Skeletal muscle tissue (tissue), 4 donors: Measurements from ENCODE around the gene TAS2R5. TPM values are rescaled to one million over a fixed set of nuclear protein-coding genes. Genes with fewer than 3 reads are reported as not detected.
"Not testable (repeated sequence)": the region's sequence is repeated elsewhere in the genome, so short reads cannot be mapped to it uniquely, and the experiment has no call there.

Experiments used
- H3K27ac ChIP-seq: one replicate; pipeline ENCODE4 v1.7.0; 2013; ENCODE audit warnings: mild to moderate bottlenecking, low read depth, low read length, inconsistent platforms
- H3K27me3 ChIP-seq, 3 donors: one replicate each; pipeline ENCODE4 v1.7.0; 2013; ENCODE audit warnings: low read length in 3 of 3; ENCODE audit not compliant: control insufficient read depth in 3 of 3, insufficient read depth in 3 of 3
- H3K36me3 ChIP-seq, 3 donors: one replicate each; pipeline ENCODE4 v1.7.0; 2013; ENCODE audit warnings: low read length in 3 of 3; ENCODE audit not compliant: control insufficient read depth in 3 of 3, insufficient read depth in 3 of 3
- H3K4me1 ChIP-seq, 3 donors: one replicate each; pipeline ENCODE4 v1.7.0; 2013; ENCODE audit warnings: low read length in 3 of 3, mild to moderate bottlenecking in 3 of 3; ENCODE audit not compliant: control insufficient read depth in 3 of 3, insufficient read depth in 3 of 3
- H3K4me3 ChIP-seq, 3 donors: one replicate each; pipeline ENCODE4 v1.7.0; 2013; ENCODE audit warnings: low read length in 3 of 3
- H3K9ac ChIP-seq, 3 donors: one replicate each; pipeline ENCODE4 v1.7.0; 2013; ENCODE audit warnings: low read length in 3 of 3, mild to moderate bottlenecking in 3 of 3, moderate library complexity in 2 of 3, low read depth in 1 of 3
- H3K9me3 ChIP-seq, 3 donors: one replicate each; pipeline ENCODE4 v1.7.0; 2013; ENCODE audit warnings: low read length in 3 of 3; ENCODE audit not compliant: control insufficient read depth in 3 of 3
- total RNA-seq: library from RNA; depleted of rRNA; stranded (reverse); fragments of >200 nt; gene quantifications from one replicate; pipeline ENCODE4 v1.2.3, GENCODE V29; 2014
- donor health status: Osteomylitis.

Gene TAS2R5, protein sequence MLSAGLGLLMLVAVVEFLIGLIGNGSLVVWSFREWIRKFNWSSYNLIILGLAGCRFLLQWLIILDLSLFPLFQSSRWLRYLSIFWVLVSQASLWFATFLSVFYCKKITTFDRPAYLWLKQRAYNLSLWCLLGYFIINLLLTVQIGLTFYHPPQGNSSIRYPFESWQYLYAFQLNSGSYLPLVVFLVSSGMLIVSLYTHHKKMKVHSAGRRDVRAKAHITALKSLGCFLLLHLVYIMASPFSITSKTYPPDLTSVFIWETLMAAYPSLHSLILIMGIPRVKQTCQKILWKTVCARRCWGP
- 0.52 TPM for total RNA-seq

DNA sequence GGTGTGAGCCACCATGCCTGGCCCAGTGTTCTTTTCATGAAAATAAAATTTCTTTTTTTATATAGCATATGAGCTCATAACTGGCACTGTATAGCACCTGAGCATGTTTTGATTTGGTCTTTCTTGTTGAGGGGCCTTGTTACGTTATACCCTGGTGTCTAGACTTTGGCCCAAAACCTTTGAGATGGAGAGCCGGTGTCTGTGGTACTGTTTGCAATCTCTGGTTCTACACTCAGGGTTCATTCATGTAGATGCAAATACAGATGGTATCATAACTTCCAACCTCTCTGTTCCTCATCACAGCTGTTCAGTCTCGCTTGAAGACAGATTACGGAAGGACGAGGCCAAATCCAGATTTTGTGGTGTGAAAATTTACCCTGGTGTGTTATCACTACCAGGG lies at the start of gene TAS2R5:
TSS of gene TAS2R5 (plus strand) at position 301 of the 400 bp plus-strand sequence. CDS start 145 bp downstream, outside the sequence.
- H3K27ac ChIP-seq: no peak within 1 kb of the TSS
- no peaks in the 10 kb centered on the region for H3K9me3 ChIP-seq
- no peaks in the 10 kb centered on the region for H3K27me3 ChIP-seq
- no peaks in the 10 kb centered on the region for H3K4me1 ChIP-seq
- no peak within 1 kb of the TSS for H3K9ac ChIP-seq
- no peak within 1 kb of the TSS for H3K4me3 ChIP-seq
- peaks cover 2 to 6% (median 4%) of the 10 kb centered on the region in 3 donors for H3K36me3 ChIP-seq

DNA sequence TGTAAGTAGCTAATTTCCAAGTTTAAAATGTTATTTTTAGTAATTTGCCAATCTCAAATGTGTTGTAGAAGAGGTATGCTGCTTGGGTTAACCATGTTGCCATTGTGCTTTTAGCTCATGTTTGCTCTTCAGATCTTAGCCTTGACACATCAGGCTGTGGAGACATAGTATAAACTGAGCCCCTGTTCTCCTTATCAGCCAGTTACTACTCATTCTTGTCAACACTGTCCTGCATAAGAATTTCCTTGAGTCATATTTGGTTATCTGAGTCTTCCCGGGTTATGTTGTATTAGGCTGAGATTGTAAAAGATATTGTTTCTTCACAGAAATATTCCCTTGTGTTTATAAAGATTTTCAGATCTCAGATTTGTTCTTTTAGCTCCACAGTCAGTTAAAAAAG lies 47.8 kb upstream of the TAS2R5 start:
- Histone ChIP-seq H3K27ac (no peak overlapping the region), H3K36me3 (peaks cover 28 to 64% (median 52%) of the 10 kb centered on the region in 3 donors), H3K9me3 (no peaks in the 10 kb centered on the region), H3K9ac (no peak overlapping the region), H3K4me1 (peaks cover 5 to 21% (median 12%) of the 10 kb centered on the region in 3 donors), H3K27me3 (no peaks in the 10 kb centered on the region), H3K4me3 (no peak overlapping the region)

DNA sequence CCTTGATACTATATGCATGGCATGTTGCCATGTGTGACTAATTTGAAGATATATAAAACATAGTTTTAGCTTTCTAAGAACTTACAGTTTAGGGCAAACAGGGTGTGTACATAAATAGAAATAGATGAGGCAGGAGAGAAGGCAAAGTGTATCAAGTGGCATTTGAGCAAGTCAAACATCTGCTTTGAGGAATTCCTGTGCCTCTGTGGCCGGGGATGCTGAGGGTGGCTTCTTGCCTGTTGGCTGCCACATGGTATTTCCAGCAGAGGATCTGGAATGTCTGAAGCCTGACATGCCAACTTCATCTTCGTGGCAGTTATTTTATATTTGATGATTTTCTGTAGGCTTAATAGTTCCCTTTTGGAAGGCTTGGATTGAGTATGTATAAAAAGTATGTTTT lies 45.9 kb upstream of the TAS2R5 start:
- Histone ChIP-seq H3K27ac (no peak overlapping the region), H3K9ac (no peak overlapping the region), H3K4me3 (no peak overlapping the region), H3K36me3 (peaks cover 32 to 74% (median 52%) of the 10 kb centered on the region in 3 donors), H3K9me3 (no peaks in the 10 kb centered on the region), H3K4me1 (peaks cover 3 to 10% (median 5%) of the 10 kb centered on the region in 3 donors), H3K27me3 (no peaks in the 10 kb centered on the region)

DNA sequence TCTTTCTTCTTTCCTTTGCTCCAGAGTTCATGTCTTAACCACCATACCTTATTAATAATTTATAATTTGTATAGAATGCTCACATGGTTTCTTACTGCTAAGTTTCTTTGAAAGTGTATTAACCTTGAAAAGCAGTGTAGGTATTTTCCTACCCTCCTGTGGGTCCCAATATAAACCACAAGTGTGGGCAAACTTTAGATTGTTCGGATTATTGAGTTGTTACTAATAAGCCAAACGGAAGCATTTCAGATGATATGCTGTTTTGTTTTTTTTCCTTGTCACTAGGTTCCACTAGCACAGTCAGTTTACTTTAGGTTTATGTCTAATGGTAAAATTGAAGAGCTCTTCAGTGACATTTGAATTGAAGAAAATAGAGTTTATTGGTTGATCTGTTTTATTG lies 41.6 kb upstream of the TAS2R5 start:
- Histone ChIP-seq H3K36me3 (peaks cover 47 to 77% (median 65%) of the 10 kb centered on the region in 3 donors), H3K4me1 (no peaks in the 10 kb centered on the region), H3K27ac (no peak overlapping the region), H3K9ac (no peak overlapping the region), H3K27me3 (no peaks in the 10 kb centered on the region), H3K4me3 (no peak overlapping the region), H3K9me3 (peaks cover 3 to 7% (median 4%) of the 10 kb centered on the region in 3 donors)

DNA sequence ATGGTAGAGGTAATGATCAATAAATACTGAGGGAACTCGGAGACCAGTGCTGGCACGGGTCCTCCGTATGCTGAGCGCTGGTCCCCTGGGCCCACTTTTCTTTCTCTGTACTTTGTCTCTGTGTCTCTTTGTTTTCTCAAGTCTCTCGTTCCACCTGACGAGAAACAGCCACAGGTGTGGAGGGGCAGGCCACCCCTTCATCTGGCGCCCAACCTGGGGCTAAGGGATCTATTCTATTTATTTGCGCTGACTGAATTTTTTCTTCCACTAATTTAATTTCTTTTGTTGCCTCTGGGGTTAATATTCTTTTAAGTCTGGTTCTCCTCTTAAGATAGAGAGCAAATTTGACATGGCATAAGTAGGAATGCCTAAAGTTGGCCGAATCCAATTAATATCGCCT lies 38.1 kb upstream of the TAS2R5 start:
- H3K9ac ChIP-seq, H3K27me3 ChIP-seq, H3K4me1 ChIP-seq, H3K27ac ChIP-seq, H3K4me3 ChIP-seq, H3K9me3 ChIP-seq: not testable (repeated sequence)
- H3K36me3 ChIP-seq: peaks cover 33 to 57% (median 40%) of the 10 kb centered on the region in 3 donors

DNA sequence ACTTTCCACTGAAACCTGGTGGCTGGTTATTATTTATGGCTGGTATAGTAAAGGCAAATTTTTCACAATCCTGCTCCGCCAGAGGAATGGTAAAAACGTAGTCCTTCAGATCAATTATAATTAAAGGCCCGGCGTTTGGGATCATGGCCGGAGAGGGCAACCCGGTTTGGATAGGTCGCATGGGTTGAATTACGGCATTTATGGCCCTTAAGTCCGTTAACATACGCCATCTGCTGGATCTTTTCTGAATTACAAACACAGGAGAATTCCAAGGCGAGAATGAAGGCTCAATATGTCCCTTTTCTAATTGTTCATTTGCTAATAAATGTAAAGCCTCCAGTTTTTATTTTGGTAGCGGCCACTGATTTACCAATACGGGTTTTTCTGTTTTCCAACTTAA lies 37.4 kb upstream of the TAS2R5 start:
- Histone ChIP-seq H3K27me3 (no peaks in the 10 kb centered on the region), H3K27ac (no peak overlapping the region), H3K4me1 (no peaks in the 10 kb centered on the region), H3K9me3 (peaks cover 3 to 7% (median 4%) of the 10 kb centered on the region in 3 donors), H3K36me3 (peaks cover 39 to 63% (median 45%) of the 10 kb centered on the region in 3 donors), H3K4me3 (no peak overlapping the region), H3K9ac (no peak overlapping the region)

DNA sequence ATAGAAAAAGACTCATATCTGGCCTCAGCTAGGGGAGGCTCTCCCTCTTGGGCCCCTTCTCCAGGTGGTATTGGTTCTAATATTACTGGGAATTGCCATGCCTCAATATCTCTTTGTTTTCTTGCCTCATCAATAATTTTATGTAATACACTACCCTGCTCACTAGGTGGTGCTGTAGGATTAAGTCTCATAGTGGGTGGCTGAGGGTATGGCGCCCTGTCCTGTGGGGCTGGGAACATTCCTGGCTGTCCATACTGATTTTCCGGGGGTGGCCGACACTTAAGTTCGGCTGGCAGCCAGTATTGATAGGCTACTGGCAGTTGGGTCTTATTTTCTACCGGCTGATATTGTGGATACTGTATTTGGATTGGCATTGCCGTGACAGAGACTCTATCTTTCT lies 35.1 kb upstream of the TAS2R5 start:
- no peak overlapping the region for H3K4me3 ChIP-seq
- H3K36me3 ChIP-seq: peaks cover 34 to 60% (median 49%) of the 10 kb centered on the region in 3 donors
- peaks cover 3 to 7% (median 4%) of the 10 kb centered on the region in 3 donors for H3K9me3 ChIP-seq
- no peak overlapping the region for H3K27ac ChIP-seq
- H3K27me3 ChIP-seq: no peaks in the 10 kb centered on the region
- no peaks in the 10 kb centered on the region for H3K4me1 ChIP-seq
- no peak overlapping the region for H3K9ac ChIP-seq

DNA sequence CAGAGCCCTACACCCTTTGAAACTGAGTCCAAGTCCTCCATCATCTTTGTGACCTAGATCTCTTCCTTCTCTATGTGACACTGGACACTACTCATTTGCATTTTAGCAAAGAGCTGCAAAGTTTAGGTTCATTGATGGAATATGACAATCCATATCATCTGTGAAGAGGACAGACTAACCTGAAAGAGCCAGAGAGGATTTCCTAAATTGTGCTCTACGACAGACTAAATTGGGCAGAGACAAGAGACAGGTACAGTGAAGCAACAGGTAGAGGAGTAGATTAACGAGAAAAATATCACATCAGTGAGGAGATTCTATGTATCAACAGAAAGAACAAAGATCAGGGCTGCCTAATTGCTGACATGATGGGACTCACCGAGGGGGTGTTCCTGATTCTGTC lies 26.2 kb upstream of the TAS2R5 start, which contains the start of gene TAS2R3:
TSS of gene TAS2R3 (plus strand) at position 301 of the 400 bp plus-strand sequence. CDS start at position 363, 62 bp downstream.
- H3K9ac ChIP-seq: no peak within 1 kb of the TSS
- H3K4me1 ChIP-seq: no peaks in the 10 kb centered on the region
- no peak within 1 kb of the TSS for H3K4me3 ChIP-seq
- no peak within 1 kb of the TSS for H3K27ac ChIP-seq
- no peaks in the 10 kb centered on the region for H3K9me3 ChIP-seq
- H3K36me3 ChIP-seq: peaks cover 6 to 29% (median 24%) of the 10 kb centered on the region in 3 donors
- no peaks in the 10 kb centered on the region for H3K27me3 ChIP-seq

DNA sequence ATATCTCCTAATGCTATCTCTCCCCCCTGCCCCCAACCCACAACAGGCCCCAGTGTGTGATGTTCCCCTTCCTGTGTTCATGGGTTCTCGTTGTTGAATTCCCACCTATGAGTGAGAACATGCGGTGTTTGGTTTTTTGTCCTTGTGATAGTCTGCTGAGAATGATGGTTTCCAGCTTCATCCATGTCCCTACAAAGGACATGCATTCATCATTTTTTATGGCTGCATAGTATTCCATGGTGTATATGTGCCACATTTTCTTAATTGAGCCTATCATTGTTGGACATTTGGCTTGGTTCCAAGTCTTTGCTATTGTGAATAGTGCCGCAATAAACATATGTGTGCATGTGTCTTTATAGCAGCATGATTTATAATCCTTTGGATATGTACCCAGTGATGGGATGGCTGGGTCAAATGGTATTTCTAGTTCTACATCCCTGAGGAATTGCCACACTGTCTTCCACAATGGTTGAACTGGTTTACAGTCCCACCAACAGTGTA lies 19.9 kb upstream of the TAS2R5 start:
- H3K27me3 ChIP-seq, H3K9me3 ChIP-seq, H3K27ac ChIP-seq, H3K4me1 ChIP-seq, H3K9ac ChIP-seq, H3K36me3 ChIP-seq, H3K4me3 ChIP-seq: not testable (repeated sequence)

DNA sequence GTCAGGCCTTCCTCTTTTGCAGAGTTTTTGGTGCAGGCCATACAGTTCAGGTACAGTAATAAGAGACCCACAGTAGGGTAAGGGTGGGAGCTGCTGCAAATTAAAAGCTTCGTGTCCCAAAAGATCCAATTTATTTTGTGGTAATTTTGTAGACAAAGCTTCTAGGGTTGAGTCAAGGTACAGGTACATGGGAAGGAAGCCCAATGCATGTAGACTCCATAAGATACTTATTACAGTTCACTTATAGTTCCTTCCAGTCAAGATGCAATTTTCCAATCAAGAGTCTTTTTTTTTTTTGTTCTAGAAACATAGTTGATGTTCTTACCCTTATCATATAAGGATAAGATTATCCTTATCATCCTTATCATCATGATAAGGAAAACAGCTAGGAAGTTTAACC lies 13.6 kb upstream of the TAS2R5 start, which contains the start of gene TAS2R4:
TSS of gene TAS2R4 (plus strand) at position 301 of the 400 bp plus-strand sequence. CDS start 1,815 bp downstream, outside the sequence.
- H3K27me3 ChIP-seq: no peaks in the 10 kb centered on the region
- no peak within 1 kb of the TSS for H3K9ac ChIP-seq
- H3K27ac ChIP-seq: no peak within 1 kb of the TSS
- no peaks in the 10 kb centered on the region for H3K9me3 ChIP-seq
- H3K4me3 ChIP-seq: no peak within 1 kb of the TSS
- H3K4me1 ChIP-seq: no peaks in the 10 kb centered on the region
- peaks cover 3 to 11% (median 8%) of the 10 kb centered on the region in 3 donors for H3K36me3 ChIP-seq
